ENCODE measurements around the gene SH3BGRL.

SH3BGRL gene

DNA sequence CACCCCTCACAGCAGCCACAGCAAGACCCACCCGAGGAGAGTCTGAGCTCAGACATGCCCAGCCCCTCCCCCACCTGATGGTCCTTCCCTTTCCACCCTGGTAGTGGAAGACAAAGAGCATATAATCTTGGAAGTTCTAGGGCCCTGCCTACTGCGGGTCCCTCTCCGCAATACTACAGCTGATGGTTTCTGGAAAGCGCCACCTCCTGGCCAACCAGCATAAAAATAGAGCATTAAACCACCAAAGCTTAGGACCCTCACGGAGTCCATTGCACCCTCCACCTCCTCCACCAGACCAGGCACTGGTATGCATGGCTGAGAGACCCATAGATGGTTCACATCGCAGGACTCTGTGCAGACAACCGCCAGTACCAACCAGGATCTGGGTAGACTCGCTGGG, 78.2 kb downstream of the SH3BGRL start:
- H3K9me3 ChIP-seq, result no peaks in the 10 kb centered on the region
- no peak overlapping the region for H3K4me3 ChIP-seq (ENCODE audit: low read depth in 1 of 2, low read length in 1 of 2)
- no peak for TF ChIP-seq CTCF (IDR thresholded peaks at IDR 0.05)
- H3K27me3 ChIP-seq, result no peaks in the 10 kb centered on the region
- H3K36me3 ChIP-seq, result peaks cover 21% of the 10 kb centered on the region
- H3K4me1 ChIP-seq (ENCODE audit: control insufficient read depth in 1 of 2, insufficient read depth in 1 of 2, low read depth in 1 of 2, low read length in 1 of 2), result no peaks in the 10 kb centered on the region
- H3K27ac ChIP-seq, result no peak overlapping the region

- Histone ChIP-seq H3K9me3 (no peaks in the 10 kb centered on the region), H3K36me3 (no peaks in the 10 kb centered on the region), H3K4me3 (ENCODE audit: low read depth in 1 of 2, low read length in 1 of 2) (no peak overlapping the region), H3K27ac (no peak overlapping the region), H3K4me1 (ENCODE audit: control insufficient read depth in 1 of 2, insufficient read depth in 1 of 2, low read depth in 1 of 2, low read length in 1 of 2) (no peaks in the 10 kb centered on the region), H3K27me3 (no peaks in the 10 kb centered on the region)
- TF ChIP-seq CTCF (IDR thresholded peaks at IDR 0.05), result no peak
Observed at GRCh38 chrX:81286075-81286474, 84.2 kb downstream of the SH3BGRL start.

DNA sequence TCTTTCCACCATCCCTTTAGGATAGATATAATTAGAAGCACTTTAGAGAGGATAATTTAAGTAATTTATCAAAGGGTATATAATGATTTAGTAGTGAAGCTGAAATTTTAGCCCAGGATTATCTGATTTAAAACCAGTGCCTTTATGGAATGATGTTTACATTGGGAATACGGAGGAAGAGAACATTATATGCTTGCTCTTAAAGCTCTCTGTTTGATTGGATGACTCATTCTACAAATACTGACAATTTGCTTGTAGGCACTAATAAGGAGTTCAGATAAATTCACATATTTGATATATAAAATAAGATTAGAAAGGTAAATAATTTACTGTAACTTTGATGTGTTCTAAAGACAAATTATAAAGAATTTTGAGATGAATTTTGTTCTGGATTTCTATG, 84.7 kb downstream of the SH3BGRL start:
- H3K4me3 ChIP-seq (ENCODE audit: low read depth in 1 of 2, low read length in 1 of 2), result no peak overlapping the region
- no peaks in the 10 kb centered on the region for H3K9me3 ChIP-seq

GRCh38 chrX:81291996-81292395, 90.1 kb downstream of the SH3BGRL start:
- H3K4me1 ChIP-seq (ENCODE audit: control insufficient read depth in 1 of 2, insufficient read depth in 1 of 2, low read depth in 1 of 2, low read length in 1 of 2), result no peaks in the 10 kb centered on the region
- no peak overlapping the region for H3K27ac ChIP-seq
- no peaks in the 10 kb centered on the region for H3K9me3 ChIP-seq
- H3K36me3 ChIP-seq, result no peaks in the 10 kb centered on the region
- no peaks in the 10 kb centered on the region for H3K27me3 ChIP-seq
- no peak overlapping the region for H3K4me3 ChIP-seq (ENCODE audit: low read depth in 1 of 2, low read length in 1 of 2)
- no peak for TF ChIP-seq CTCF (IDR thresholded peaks at IDR 0.05)

More for the DNA sequence above, 84.7 kb downstream of the SH3BGRL start:
- Histone ChIP-seq H3K27ac (no peak overlapping the region), H3K4me1 (ENCODE audit: control insufficient read depth in 1 of 2, insufficient read depth in 1 of 2, low read depth in 1 of 2, low read length in 1 of 2) (no peaks in the 10 kb centered on the region), H3K36me3 (no peaks in the 10 kb centered on the region), H3K27me3 (no peaks in the 10 kb centered on the region)
- no peak for TF ChIP-seq CTCF (IDR thresholded peaks at IDR 0.05)

GRCh38 chrX:81294101-81294500, 92.2 kb downstream of the SH3BGRL start:
- Histone ChIP-seq H3K4me1 (ENCODE audit: control insufficient read depth in 1 of 2, insufficient read depth in 1 of 2, low read depth in 1 of 2, low read length in 1 of 2) (no peaks in the 10 kb centered on the region), H3K4me3 (ENCODE audit: low read depth in 1 of 2, low read length in 1 of 2) (no peak overlapping the region), H3K27me3 (no peaks in the 10 kb centered on the region), H3K27ac (no peak overlapping the region), H3K36me3 (no peaks in the 10 kb centered on the region), H3K9me3 (no peaks in the 10 kb centered on the region)
- no peak for TF ChIP-seq CTCF (IDR thresholded peaks at IDR 0.05)

DNA sequence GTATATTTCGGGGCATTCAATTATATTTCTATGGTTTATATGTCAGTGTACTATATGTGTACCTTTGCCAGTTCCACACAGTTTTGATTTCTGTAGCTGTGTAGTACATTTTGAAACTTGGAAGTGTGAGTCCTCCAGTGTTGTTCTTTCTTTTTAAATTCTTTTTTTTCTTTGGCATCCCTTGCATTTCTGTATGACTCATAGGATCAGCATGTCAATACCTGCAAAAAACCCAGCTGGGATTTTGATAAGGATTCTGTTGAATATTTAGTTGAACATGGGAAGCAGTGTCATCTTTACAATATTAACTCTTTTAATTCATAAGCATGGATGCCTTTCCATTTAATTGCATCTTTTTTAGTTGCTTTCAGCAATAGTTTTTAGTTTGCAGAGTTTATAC, 100.0 kb downstream of the SH3BGRL start:
- Histone ChIP-seq H3K9me3 (no peaks in the 10 kb centered on the region), H3K27ac (no peak overlapping the region), H3K36me3 (no peaks in the 10 kb centered on the region), H3K27me3 (no peaks in the 10 kb centered on the region), H3K4me3 (ENCODE audit: low read depth in 1 of 2, low read length in 1 of 2) (no peak overlapping the region), H3K4me1 (ENCODE audit: control insufficient read depth in 1 of 2, insufficient read depth in 1 of 2, low read depth in 1 of 2, low read length in 1 of 2) (no peaks in the 10 kb centered on the region)
- TF ChIP-seq CTCF (IDR thresholded peaks at IDR 0.05), result no peak

All from neutrophil (primary cell).